Raji (cell line): ENCODE measurements around the gene ATXN1.

ENCODE experiments used
- POLR2A ChIP-seq: IDR thresholded peaks from 2 replicates; pipeline ENCODE4 v1.6.1; 2011; ENCODE audit warnings: low read depth, low read length, control low read depth; ENCODE audit not compliant: insufficient read depth

ATXN1 gene

DNA sequence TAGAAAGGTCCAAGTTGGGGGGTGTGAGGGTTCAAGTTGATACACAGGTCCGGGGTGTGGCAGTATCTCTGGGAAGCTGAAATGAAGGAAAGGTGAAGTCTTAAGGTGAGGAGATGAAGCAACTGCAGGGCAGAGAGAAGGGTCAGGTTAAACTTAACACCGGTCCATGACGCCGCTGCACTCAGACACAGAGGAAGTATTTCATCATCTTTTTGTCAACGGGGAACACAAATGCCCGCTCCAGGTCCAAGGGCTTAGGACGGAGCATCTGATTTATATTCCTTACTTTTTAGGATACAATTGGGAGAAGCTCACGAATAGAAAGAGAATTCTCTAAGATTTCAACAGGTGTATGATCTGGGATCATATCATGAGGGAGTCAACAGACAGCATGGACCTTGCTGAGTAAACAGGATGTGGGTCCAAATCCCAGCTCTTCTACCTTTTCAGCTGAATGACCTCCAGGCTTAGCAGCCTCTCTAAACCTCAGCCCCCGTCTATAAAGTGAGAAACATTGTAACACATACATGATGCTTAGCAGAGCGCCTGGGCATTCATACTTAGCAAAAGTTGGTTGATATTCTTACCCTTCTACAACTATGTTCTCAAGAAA is 197.5 kb downstream of the ATXN1 start:
- no peak for TF ChIP-seq POLR2A

DNA sequence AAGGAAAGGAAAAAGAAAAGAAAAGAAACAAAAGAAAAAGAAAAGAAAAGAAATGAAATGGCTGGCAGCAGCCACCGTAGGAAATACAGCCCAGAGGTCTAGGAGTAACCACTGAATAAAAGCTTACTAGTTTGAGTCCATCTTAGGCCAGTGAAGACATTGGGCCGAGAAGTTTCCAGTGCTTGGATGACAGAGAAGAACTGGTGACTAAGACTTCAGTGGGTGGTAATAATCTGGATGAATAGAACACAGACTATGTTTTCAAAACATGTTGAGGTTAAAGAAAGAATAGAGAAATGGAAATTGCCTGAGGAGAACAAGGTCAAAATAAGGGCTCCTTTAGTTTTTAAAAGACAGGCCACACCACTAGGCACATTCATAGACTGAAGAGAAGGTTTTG is 198.8 kb downstream of the ATXN1 start:
- TF ChIP-seq POLR2A = no peak

DNA sequence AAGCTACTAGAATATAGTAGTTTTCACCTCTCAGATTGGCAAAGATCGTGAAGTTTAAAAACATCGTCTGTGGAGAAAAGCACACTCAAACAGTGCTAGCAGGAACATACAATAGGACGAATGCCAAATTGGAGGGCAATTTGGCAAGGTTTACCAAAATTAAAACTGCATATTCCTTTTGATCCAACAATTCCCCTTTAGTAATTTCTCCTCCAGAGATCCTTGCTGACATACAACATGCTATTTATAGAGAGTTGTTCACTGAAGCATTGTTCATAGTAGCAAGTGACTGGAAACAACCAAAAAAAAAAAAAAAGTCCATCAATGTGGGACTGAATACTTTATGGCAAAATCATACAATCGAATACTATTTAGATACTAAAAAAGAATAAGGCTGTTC is 202.2 kb downstream of the ATXN1 start:
- no peak for TF ChIP-seq POLR2A

DNA sequence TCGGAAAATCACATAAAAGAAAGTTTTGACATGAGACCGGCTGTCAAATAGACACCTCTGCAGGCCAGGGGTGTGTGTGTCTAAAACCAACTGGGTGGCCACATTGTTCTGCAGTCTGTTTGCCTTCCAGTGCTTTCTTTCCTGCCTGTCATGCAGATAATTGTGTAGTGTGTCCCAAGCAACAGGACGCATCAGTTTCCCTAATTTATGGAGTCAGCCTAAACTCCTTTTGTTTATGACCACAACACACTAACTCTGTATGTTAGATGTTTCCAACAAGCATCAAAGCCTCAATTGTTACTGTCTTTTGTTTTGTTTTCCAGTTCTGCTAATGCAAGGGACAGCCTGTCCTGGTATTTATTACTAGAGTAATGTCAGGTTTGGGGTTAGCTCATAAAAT is 205.7 kb downstream of the ATXN1 start:
- no peak for TF ChIP-seq POLR2A

DNA sequence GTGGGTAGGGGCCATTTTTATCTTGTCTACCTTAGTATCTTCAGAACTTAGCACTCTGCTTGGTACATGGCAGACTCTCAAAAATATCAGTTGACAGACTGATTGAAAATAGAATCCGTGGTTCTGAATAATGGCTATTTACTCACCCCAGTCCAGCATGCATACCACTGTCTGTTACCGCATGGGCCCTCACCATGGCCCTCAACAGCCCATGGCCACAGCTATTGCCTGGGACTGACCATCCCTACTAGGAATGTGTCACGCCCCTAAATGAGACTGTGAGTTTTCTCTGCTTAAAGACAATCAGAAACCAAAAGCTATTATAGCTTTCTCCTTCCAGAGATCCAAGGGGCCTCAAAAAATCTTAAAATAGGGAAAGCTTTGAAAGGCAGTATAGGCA is 207.7 kb downstream of the ATXN1 start:
- no peak for TF ChIP-seq POLR2A

DNA sequence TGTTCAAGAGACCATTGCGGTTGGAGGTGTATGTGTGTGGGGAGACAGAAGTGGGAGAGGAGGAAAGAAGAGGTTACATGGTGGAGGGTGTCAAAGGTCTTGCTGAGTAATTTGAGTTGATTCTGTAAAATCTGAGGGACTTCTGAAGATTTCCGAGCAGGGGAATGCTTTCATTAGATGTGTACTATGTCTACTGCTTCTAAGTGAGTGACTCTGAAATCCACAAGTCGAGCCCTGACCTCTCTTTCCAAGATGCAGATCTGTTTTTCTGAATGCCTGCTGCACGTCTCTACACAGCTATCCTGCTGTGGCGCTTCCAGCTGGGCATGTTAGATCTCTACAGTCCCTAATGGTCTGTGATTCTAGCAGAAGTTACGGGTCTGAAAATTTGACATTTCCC is 209.8 kb downstream of the ATXN1 start:
- no peak for TF ChIP-seq POLR2A

DNA sequence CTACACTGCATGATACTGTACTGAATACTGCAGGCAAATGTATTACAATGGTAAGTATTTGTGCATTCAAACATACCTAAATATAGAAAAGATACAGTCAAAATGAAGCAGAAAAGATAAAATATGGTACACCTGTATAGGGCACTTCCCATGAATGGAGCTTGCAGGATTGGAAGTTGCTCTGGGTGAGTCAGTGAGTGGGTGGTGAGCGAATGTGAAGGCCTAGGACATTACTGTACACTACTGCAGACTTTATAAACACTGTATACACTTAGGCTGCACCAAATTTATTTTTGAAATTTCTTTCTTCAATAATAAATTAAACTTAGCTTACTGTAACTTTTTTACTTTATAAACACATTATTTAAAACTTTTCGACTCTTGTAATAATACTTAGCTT is 213.1 kb downstream of the ATXN1 start:
- TF ChIP-seq POLR2A = no peak

DNA sequence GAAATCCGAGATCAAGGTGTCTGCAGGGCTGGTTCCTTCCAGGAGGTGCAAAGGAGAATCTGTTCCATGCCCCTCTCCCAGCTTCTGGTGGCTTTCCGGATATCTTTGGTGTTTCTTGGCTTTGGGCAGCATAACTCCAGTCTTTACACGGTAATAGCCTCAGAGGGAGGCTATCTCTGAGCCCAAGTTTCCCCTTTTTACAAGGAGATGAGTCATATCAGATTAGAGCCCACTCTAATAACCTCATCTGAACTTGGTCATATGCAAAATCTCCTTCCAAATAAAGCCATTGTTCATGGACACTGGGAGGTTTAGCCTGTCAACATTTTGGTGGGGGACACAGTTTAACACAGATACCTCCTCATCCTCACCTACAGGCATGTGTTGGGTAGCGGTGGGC is 213.7 kb downstream of the ATXN1 start:
- no peak for TF ChIP-seq POLR2A

DNA sequence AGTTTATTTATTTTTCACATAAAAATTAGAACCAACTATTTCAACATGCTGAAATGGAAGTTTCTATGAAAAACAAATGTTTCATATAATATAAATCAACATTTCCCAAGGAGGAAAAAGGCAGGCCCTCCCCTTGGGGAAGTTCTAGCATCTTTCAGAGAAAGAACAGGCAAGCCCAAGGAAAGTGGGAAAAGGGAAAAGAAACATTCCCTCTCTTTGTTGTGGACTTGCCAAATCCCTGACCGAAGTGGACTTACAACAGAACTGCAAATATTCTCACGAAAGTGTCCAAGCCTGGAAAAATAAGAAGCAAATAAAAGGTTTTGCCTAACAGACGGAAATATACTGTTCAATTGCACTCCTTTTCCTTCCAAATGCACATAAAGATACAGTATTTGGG is 214.4 kb downstream of the ATXN1 start:
- no peak for TF ChIP-seq POLR2A

DNA sequence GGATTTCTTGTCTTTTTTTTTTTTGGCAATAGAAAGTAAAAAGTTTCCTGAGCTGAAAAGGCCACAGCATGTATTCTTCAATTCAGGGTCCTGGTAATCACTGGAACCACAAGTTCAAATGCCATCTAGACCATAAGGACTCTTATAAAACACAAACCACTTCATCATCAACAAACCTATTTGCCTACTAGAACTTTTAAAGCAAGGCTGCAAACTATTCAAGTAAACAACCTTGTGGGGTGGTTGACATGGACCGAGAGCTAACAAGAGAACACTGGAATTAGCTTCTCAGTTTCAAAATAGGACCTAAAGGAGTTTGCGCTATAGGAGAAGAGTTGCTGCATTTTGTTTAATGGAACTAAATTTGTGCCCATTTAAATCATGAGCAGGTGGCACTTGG is 215.9 kb downstream of the ATXN1 start:
- no peak for TF ChIP-seq POLR2A

DNA sequence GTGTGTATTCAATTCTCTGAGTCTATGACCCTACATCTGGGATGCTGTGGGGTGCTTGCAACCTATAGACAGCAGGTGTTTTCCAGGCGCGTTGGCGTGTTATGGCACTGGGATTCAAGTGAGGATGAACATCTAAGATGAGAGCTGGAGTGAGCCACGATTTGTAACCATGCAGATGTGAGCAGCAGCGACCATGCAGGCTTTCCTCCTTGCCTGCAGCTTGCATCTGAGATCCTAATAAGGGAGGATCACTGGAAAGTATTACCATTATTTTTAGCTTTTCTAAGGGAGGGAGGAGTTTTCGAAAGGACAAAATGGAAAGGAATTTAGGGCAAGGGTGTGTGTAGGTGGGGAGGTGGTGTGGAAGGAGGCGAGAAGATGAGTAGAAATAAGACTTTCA is 216.7 kb downstream of the ATXN1 start:
- TF ChIP-seq POLR2A = no peak

DNA sequence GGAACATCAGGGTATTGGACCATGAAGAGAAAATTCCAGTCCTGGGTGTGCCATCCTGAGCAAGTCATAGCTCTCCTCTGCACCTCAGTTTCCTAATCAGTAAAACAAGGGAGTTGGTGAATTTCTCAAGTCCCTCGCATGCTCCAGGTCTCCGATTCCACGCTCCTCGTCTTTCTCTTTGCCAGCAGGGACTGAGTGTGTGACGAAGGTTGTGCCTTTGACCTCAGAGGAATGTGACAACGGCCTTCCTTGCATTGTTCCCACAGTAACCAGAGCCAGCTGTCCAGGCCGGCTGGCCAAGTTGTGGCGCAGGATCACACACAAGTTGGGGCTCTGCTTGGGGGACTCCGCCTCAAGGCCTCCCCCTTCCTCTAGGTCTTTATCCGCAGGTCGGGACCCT is 217.3 kb downstream of the ATXN1 start:
- no peak for TF ChIP-seq POLR2A

DNA sequence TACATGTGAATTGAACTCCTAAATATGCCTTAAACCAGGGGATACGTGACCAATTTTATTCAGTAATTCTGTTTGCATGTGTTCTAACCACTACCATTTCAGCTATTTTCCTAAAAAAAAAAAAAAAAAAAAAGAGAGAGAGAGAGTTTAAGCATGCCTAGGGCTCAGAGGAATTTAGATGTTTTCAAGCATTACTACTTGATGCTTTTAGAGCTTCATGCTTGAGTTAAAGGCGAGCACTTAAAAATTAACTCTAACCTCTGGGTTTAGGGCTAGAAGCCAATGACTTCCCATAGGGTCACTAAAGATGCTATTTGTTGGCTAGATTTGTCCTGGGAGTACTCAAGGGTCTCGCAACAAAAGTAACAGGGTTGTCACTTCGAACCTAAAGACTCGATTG is 217.7 kb downstream of the ATXN1 start:
- TF ChIP-seq POLR2A = no peak

DNA sequence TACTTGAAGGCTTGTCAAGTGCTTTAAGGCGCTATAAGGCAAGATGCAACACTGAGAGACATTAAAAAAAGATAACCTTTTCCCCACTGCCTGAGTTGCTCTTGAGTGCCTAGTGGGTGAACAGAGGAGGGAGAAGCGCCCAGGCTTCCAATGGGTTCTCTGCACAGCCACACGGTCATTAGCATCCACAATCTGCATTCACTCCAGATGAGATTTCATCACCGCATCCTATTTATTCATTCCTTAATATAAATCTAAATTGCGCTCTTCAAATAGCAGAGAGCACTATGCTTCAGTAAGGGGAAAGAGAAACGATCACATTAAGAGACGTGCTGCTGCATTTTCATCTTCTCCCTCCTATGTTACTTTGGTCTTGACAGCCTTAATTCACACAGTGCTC is 219.2 kb downstream of the ATXN1 start:
- TF ChIP-seq POLR2A = no peak

DNA sequence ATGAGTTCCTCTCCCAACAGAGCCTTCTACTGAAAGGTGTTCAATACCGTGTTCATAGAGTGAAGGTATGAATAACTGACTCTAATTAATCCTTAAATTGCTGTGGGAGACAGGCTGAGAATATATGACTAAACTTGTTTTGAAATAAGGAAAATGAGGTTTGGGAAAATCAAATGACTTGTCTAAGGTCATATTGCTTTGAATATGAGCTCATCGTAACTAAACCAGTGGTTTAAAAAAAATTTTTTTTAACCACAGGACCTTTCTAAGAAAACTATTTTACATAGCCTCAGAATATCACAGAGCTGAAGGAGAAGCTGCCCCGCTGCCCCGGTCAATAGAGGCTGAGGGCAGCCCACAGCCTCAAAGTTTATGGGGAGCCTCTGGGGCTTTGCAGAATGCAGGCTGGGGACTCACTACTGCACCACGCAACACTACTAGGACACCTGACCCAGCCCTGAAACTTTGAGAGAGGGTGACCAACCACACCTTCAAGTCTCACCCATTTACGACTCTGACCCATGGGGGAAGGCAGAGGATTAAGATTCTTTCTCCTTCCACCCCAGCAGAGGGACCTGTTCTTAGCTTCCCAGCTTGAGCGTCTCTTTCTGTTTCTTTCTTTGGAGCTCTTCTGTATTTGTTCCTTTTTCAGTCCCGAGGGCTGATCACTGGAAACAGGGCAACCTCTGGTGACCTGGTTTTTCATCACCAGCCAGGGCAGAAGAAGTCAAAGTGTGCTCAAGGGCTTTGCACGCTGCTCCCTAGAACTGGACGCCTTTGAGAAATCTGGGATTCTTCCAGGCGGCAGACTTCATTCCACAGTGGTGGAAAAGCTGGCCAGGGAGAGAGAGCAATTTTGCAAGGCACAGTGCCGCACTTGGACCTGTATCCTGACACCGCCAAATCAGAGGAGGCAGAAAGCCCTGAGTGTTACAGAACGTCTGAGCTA is 220.2 kb downstream of the ATXN1 start:
- TF ChIP-seq POLR2A = no peak
